ENCODE measurements around the gene ADGRA1. TPM values are rescaled to one million over a fixed set of nuclear protein-coding genes. Genes with fewer than 3 reads are reported as not detected.

The ADGRA1 gene
- total and polyA plus RNA-seq, 2 of the 8 experiments (the other 6 are each of a cell fraction or from before 2014, with no cell fraction given), result 0.17 to 0.21 TPM

DNA sequence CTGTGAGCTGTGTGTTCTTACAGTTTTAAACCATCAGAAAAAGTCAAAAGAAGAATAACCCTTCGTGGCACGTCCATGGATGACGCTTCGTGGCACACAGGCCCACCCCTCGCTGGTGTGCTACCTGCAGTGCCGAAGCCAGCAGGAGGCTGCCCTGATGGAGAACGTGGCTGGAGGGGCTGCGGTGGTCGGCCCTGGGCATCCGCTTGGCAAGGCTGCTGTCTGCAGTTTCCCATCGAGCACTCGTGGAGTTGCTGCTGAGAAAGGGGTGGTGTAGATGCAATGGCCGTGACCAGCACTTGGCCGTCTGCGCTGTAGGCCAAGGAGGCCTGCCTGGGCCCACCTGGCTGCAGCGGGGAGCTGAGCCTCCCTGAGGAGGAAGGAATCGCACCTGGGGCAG, 3.2 kb upstream of the ADGRA1 start (continued):
- TF ChIP-seq, protein P1, sequence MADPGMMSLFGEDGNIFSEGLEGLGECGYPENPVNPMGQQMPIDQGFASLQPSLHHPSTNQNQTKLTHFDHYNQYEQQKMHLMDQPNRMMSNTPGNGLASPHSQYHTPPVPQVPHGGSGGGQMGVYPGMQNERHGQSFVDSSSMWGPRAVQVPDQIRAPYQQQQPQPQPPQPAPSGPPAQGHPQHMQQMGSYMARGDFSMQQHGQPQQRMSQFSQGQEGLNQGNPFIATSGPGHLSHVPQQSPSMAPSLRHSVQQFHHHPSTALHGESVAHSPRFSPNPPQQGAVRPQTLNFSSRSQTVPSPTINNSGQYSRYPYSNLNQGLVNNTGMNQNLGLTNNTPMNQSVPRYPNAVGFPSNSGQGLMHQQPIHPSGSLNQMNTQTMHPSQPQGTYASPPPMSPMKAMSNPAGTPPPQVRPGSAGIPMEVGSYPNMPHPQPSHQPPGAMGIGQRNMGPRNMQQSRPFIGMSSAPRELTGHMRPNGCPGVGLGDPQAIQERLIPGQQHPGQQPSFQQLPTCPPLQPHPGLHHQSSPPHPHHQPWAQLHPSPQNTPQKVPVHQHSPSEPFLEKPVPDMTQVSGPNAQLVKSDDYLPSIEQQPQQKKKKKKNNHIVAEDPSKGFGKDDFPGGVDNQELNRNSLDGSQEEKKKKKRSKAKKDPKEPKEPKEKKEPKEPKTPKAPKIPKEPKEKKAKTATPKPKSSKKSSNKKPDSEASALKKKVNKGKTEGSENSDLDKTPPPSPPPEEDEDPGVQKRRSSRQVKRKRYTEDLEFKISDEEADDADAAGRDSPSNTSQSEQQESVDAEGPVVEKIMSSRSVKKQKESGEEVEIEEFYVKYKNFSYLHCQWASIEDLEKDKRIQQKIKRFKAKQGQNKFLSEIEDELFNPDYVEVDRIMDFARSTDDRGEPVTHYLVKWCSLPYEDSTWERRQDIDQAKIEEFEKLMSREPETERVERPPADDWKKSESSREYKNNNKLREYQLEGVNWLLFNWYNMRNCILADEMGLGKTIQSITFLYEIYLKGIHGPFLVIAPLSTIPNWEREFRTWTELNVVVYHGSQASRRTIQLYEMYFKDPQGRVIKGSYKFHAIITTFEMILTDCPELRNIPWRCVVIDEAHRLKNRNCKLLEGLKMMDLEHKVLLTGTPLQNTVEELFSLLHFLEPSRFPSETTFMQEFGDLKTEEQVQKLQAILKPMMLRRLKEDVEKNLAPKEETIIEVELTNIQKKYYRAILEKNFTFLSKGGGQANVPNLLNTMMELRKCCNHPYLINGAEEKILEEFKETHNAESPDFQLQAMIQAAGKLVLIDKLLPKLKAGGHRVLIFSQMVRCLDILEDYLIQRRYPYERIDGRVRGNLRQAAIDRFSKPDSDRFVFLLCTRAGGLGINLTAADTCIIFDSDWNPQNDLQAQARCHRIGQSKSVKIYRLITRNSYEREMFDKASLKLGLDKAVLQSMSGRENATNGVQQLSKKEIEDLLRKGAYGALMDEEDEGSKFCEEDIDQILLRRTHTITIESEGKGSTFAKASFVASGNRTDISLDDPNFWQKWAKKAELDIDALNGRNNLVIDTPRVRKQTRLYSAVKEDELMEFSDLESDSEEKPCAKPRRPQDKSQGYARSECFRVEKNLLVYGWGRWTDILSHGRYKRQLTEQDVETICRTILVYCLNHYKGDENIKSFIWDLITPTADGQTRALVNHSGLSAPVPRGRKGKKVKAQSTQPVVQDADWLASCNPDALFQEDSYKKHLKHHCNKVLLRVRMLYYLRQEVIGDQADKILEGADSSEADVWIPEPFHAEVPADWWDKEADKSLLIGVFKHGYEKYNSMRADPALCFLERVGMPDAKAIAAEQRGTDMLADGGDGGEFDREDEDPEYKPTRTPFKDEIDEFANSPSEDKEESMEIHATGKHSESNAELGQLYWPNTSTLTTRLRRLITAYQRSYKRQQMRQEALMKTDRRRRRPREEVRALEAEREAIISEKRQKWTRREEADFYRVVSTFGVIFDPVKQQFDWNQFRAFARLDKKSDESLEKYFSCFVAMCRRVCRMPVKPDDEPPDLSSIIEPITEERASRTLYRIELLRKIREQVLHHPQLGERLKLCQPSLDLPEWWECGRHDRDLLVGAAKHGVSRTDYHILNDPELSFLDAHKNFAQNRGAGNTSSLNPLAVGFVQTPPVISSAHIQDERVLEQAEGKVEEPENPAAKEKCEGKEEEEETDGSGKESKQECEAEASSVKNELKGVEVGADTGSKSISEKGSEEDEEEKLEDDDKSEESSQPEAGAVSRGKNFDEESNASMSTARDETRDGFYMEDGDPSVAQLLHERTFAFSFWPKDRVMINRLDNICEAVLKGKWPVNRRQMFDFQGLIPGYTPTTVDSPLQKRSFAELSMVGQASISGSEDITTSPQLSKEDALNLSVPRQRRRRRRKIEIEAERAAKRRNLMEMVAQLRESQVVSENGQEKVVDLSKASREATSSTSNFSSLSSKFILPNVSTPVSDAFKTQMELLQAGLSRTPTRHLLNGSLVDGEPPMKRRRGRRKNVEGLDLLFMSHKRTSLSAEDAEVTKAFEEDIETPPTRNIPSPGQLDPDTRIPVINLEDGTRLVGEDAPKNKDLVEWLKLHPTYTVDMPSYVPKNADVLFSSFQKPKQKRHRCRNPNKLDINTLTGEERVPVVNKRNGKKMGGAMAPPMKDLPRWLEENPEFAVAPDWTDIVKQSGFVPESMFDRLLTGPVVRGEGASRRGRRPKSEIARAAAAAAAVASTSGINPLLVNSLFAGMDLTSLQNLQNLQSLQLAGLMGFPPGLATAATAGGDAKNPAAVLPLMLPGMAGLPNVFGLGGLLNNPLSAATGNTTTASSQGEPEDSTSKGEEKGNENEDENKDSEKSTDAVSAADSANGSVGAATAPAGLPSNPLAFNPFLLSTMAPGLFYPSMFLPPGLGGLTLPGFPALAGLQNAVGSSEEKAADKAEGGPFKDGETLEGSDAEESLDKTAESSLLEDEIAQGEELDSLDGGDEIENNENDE (IDR thresholded peaks at IDR 0.05; ENCODE audit: insufficient replicate concordance, low read length), result no peak
- TF ChIP-seq EP300 (IDR thresholded peaks at IDR 0.05; ENCODE audit: borderline replicate concordance in 1 of 2, low read depth in 2 of 2, low read length in 2 of 2) (no peak), TEAD4 (IDR thresholded peaks at IDR 0.05; ENCODE audit: low read depth, low read length) (no peak)
